Mucosa of gallbladder (tissue), 1 donor: Measurements from ENCODE around the gene EGLN2. TPM values are rescaled to one million over a fixed set of nuclear protein-coding genes. Genes with fewer than 3 reads are reported as not detected.
"Not testable (repeated sequence)": the region's sequence is repeated elsewhere in the genome, so short reads cannot be mapped to it uniquely, and the experiment has no call there.

Experiments
- DNase-seq: peaks from one replicate; pipeline ENCODE4 v3.0.0-alpha.2; 2020; ENCODE audit warnings: low spot score
- total RNA-seq: library from RNA; stranded (reverse); gene quantifications from one replicate; pipeline ENCODE4 v1.2.1, GENCODE V29; 2021
- donor health status: DM: no; HTN: no; CAD: no.

EGLN2 gene
- total RNA-seq, 1 donor from 2014 or later, result 114 TPM

GRCh38 chr19:40802300-40803169, 3.5 kb downstream of the EGLN2 start:
- DNase-seq, result peak; percentile 64

GRCh38 chr19:40803170-40803856, 4.3 kb downstream of the EGLN2 start:
- DNase-seq, result no peak

- peak; percentile 70 for DNase-seq
Measured at GRCh38 chr19:40803857-40804782, 5.1 kb downstream of the EGLN2 start.

DNA sequence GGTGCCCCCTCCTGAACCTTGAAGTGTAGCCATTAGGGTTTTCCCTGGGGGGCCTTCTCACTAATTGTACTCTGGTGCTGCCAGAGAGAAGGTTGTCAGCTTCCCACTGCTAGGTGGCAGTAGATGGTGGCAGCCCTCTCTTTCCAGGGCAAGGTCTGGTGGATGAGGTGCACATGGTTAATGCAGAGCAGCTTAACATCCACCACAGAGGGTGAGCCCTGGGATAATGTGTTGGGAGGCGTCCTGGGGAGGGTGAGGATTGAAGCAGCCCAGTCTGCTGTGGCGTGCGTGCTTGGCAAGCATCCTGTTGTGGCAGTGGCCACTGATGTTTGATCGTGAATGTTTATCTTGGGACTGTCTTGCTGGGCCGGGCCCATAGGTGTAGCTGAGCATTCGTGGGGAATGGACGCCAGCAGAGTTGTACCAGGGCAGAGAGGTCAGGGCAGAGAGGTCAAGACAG, 5.8 kb downstream of the EGLN2 start:
- no peak for DNase-seq

- DNase-seq, result no peak
Measured at GRCh38 chr19:40805258-40805868, 6.4 kb downstream of the EGLN2 start.

DNA sequence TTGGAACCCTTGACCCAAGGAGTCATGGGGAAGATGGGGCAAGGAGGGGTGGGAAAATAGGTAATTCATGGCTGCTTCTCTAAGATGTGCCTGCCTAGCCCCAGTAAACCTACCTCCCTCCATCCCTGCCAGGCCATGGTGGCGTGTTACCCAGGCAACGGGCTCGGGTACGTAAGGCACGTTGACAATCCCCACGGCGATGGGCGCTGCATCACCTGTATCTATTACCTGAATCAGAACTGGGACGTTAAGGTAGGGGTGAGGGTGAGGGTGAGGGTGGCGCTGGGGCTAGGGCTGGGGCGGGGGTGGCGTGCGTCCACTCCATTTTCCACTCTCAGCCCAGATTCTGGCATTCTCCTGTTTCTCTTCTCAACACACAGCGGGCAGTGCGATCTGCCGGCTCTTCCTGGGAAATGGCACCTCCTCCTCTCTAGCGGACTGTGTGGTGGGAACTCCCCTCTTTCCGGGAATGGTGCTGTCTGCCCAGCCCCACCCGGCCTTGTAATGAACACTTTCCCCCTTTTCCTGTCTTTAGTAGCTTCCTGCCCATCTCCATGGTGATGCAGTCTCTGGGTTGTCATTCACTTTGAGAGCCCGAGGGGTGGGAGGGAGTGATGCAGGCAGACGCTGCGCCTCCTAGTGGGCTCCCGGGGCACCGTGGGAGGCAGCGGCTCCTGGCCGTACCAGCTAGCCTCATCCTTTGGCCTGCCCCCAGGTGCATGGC, 7.6 kb downstream of the EGLN2 start:
- DNase-seq, result peak; percentile 70

DNA sequence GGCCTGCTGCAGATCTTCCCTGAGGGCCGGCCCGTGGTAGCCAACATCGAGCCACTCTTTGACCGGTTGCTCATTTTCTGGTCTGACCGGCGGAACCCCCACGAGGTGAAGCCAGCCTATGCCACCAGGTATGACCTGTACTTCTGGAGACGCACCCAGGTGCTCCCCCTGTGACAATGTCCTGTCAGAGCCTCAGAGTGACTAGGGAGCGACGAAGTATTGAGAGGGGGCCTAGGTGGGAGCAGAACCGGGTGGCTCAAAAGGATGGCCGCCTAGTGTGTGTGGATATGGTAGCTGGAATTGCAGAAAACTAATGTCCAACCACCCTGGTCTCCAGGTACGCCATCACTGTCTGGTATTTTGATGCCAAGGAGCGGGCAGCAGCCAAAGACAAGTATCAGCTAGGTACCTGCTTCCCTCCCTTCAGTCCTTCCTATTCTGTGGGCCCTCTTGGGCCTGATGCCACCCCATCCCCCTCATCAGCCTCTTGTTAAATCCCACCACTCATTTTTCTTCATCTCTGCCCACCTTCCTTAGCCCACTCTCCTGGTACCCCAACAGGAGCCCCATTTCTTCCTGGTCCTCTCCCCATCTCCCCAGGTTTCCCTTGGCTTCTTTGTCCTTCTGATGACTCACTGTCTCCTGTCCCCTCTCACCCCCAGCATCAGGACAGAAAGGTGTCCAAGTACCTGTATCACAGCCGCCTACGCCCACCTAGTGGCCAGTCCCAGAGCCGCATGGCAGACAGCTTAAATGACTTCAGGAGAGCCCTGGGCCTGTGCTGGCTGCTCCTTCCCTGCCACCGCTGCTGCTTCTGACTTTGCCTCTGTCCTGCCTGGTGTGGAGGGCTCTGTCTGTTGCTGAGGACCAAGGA, 8.4 kb downstream of the EGLN2 start:
- no peak for DNase-seq

DNA sequence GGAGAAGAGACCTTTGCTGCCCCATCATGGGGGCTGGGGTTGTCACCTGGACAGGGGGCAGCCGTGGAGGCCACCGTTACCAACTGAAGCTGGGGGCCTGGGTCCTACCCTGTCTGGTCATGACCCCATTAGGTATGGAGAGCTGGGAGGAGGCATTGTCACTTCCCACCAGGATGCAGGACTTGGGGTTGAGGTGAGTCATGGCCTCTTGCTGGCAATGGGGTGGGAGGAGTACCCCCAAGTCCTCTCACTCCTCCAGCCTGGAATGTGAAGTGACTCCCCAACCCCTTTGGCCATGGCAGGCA, 9.0 kb downstream of the EGLN2 start:
- DNase-seq, result no peak

DNA sequence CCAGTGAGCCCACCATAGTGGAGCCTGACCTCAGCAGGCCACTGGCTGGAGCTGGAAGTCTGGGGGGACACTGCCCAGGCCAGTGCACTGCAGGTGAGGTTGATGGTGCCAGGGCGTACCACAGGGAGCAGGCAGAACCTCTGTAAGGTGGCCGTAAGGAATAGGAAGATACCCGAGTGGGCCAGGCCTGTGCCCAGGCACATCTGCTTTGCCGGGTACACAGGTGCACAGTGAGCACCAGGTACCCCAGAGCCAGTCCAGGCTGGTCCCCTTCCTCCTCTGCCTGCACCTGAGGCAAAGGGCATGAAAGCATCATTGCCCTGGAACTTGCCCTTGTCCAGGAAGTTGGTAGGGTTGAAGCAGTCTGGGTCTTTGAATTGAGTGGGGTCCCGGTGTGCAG, 9.5 kb downstream of the EGLN2 start:
- DNase-seq, result no peak

DNA sequence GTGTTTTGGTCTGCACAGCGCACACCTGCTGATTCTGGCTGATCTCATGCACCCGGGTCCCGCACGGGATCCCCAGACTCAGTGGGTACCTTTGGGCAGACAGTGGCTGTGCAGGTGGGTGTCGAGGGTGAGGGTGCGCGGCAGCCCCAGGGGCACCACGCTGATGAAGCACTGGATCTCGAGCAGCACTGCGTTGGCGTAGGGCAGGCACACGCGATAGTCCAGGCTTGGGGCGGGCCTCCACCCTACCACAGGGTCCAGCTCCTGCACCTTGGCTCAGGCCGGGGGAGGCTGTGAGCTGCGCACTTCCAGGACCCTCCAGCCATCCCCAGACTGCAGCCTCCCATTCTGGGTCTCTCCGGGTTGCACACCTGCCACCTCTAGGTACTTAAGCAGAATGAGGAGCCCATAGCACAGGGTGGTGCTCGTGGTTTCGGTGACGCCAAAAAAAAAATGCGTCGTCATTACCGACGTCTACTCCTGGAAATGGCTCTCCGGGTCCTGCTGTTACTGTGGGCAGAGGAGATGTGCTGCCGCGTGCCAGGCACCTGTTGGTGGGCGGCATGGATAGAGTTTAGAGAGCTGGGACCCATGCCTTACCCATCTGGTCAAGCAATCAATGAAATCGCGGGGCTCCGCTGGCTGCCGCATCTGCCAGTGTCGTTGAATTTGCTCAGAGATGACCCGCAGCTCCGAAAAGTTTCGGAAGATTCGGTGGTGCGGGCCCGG, 10.5 kb downstream of the EGLN2 start:
- DNase-seq, result no peak

DNA sequence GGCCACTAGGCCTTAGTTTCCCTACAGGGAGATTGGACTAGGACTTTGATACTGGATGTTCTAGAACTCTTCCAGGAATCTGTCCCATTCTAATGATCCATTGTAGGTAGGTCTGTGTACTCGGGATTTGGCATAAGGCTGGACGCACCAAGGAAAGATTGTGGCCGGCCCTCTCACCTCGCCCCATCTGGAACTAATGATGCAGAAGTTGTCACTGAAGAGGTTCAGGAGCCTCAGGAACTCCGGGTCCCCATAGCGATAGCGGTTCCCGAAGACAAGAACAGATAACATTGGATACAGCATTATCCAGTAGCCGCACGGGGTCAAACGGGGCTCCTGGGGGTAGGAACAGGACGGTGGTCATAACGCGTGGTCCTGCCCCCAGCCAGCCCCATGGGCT, 11.2 kb downstream of the EGLN2 start:
- DNase-seq, result no peak

DNA sequence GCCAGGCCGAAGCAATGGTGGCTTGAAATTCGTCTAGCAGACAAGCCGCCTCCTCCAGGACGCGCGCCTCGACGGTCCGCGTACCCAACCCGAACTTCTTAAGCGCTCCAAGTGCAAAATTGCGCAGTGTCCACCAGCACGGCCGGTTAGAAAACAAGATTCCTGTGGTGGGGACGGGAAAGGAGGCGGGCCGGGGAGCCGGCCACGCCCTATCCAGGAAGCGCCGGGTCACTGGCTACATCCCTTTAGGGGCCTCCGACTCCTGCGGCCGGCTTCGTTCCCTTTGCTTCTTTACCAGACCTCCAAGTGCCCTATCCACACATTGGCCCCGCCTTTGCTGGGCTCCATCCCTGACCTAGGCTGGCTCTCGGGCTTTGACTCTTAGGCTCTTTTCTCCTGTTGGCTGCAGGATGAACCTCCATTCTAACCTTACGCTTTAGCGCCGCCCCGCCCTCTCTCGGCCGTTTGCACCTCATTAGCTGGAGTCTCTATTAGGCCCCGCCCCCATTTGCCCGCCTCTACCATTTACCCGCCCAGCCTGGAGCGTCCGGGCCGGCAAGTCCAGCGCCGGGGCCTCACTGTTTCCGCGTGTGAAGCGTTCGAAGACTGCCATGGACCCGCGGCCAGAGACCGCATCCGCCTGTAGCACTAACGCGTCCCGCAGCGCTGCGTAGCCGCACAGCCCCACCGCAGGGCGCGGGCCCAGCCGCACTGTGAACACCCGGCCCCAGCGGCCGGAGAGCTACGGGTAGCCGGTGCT, 11.8 kb downstream of the EGLN2 start:
- peak; percentile 82 for DNase-seq

DNA sequence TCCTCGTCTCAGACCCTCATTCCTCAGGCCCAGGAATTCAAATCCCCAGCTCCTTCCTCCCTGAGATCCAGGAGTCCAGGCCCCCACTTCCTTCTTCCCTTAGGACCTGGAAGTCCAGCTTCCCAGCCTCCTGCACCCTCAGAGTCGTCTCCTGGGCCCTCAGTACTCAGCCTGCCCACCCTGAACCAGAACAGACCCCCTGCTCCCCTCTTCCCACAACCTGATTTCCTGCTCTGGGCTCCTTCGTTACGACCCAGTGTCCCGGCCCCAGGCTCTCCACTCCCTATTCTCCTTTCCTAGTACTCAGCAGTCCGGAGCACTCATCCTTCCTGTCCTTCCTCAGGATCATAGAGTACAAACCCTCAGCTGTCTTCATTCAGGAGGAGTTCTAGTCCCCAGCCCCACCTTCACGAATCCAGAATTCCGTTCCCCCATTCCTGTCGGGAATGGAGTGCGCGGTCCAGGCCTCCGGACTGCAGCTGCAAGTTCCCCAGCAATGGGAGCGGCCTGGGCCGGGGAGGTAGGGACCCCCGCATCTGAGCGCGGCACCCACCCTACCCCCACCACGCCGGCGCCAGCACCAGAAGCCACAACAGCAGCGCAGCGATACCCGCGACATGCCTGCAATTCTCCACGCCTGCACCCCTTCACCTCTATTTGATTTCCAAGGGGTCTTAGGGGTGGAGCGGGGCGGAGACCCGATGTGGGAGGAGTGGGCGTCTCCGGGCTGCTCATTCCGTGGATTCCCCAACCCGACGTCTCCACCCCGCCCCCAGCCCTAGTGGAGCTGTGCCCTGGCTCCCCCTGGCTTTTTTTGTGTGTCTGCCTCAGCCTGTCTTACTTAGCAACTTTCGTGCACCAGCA, 12.7 kb downstream of the EGLN2 start:
- no peak for DNase-seq

DNA sequence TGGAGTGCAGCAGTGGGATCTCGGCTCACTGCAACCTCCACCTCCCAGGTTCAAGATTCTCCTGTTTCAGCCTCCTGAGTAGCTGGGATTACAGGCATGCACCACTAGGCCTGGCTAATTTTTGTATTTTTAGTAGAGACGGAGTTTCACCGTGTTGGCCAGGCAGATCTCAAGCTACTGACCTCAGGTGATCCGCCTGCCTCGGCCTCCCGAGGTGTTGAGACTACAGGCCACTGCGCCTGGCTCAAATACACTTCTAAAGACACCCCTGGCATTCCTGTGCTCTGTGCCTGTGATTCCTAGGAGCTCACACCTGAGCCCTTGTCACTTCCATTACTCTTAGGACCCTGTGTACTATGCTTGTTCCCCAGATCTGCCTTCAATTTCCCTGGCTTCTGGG, 13.6 kb downstream of the EGLN2 start:
- DNase-seq, result not testable (repeated sequence)

- no peak for DNase-seq
Measured at GRCh38 chr19:40813182-40813581, 14.2 kb downstream of the EGLN2 start.

- DNase-seq, result no peak
Measured at GRCh38 chr19:40815223-40815622, 16.2 kb downstream of the EGLN2 start.
